K562 (cell line): ENCODE data around the gene OLAH. TPM values are rescaled to one million over a fixed set of nuclear protein-coding genes. Genes with fewer than 3 reads are reported as not detected.

Experiments used
- EGR1 ChIP-seq: fragments of 450-650 bp; conservative IDR thresholded peaks from 2 replicates; pipeline ENCODE4 v1.6.1; 2017; ENCODE audit warnings: mild to moderate bottlenecking
- EP400 ChIP-seq: fragments of 450-650 bp; IDR thresholded peaks from 2 replicates; pipeline ENCODE4 v1.6.1; 2017; ENCODE audit warnings: antibody characterized with exemption, mild to moderate bottlenecking, moderate library complexity
- MXD1 ChIP-seq: fragments of 250-450 bp; sonication (Bioruptor Pico); IDR thresholded peaks from 2 replicates; pipeline ENCODE4 v1.8.0; 2021; ENCODE audit warnings: borderline replicate concordance, mild to moderate bottlenecking, moderate library complexity; ENCODE audit not compliant: poor library complexity, severe bottlenecking
- SMAD3 ChIP-seq: fragments of 450-650 bp; formaldehyde crosslinking; conservative IDR thresholded peaks from 2 replicates; pipeline ENCODE4 v1.4.0; 2020; ENCODE audit warnings: mild to moderate bottlenecking
- TEAD2 ChIP-seq: fragments of 450-650 bp; IDR thresholded peaks from 2 replicates; pipeline ENCODE4 v1.6.1; 2016; ENCODE audit warnings: missing genetic modification characterization, control low read depth, missing compliant biosample characterization
- ZNF407 ChIP-seq: fragments of 450-650 bp; IDR thresholded peaks from 2 replicates; pipeline ENCODE4 v1.6.1; 2016; ENCODE audit warnings: low read depth
- polyA plus RNA-seq, 8 experiments: library from polyadenylated mRNA; depleted of rRNA in 4 of 8; stranded (reverse) in 5 of 8; unstranded in 3 of 8; fragments of >200 nt; fragmentation: Nextera tagmentation in 2 of 8; fragmentation: Illumina TruSeq in 1 of 8; extraction: Ambion mirVana in 2 of 8; extraction: Trizol in 1 of 8; gene quantifications; 2 replicates each; pipeline versions ENCODE4 v1.2.1 to v1.2.3, GENCODE V29; 2011 to 2014; ENCODE audit warnings: inconsistent platforms in 1 of 8, missing spikeins in 1 of 8
- total RNA-seq, 7 experiments: library from RNA; depleted of rRNA in 6 of 7; stranded (reverse); fragments of >200 nt in 6 of 7; fragmentation: Illumina TruSeq in 2 of 7; extraction: Trizol in 2 of 7; gene quantifications; 2 replicates each; pipeline versions ENCODE4 v1.2.1 to v1.2.3, GENCODE V29; 2011 to 2021; ENCODE audit warnings: low replicate concordance in 1 of 7

The OLAH gene
- total and polyA plus RNA-seq, 9 of the 15 experiments (the other 6 are each of a cell fraction or from before 2014, with no cell fraction given), result 0.11 to 0.45 (median 0.18) TPM; not detected in 3

- no peak for TF ChIP-seq ZNF407
- no peak for TF ChIP-seq TEAD2 (tag)
- no peak for TF ChIP-seq MXD1 (CRISPR knock-in tag)
- TF ChIP-seq EGR1, result no peak
- TF ChIP-seq SMAD3 (CRISPR knock-in tag), result no peak
- TF ChIP-seq EP400, result no peak
Measured at GRCh38 chr10:15067154-15067553, 23.4 kb downstream of the OLAH start (continued).
